HepG2 (cell line): Measurements from ENCODE around the gene UBE2O. TPM values are rescaled to one million over a fixed set of nuclear protein-coding genes. Genes with fewer than 3 reads are reported as not detected.

ENCODE experiments used
- GATA4 ChIP-seq: sonication (generic); IDR thresholded peaks from 2 replicates; pipeline ENCODE4 v1.6.1; 2016; ENCODE audit warnings: antibody characterized with exemption, low read depth, borderline replicate concordance
- HCFC1 ChIP-seq: fragments of 150-350 bp; IDR thresholded peaks from 2 replicates; pipeline ENCODE4 v1.6.1; 2014; ENCODE audit warnings: low read depth, low read length
- HOMEZ ChIP-seq: IDR thresholded peaks from 2 replicates; pipeline ENCODE4 v1.6.1; 2016; ENCODE audit warnings: low read depth
- KAT8 ChIP-seq: IDR thresholded peaks from 2 replicates; pipeline ENCODE4 v1.6.1; 2016; ENCODE audit warnings: missing genetic modification reagents, missing compliant biosample characterization
- PRDM10 ChIP-seq: sonication (generic); formaldehyde crosslinking; IDR thresholded peaks from 2 replicates; pipeline ENCODE4 v1.4.0; 2020; ENCODE audit warnings: low read depth, missing genetic modification reagents
- RARG ChIP-seq: sonication (generic); formaldehyde crosslinking; IDR thresholded peaks from 2 replicates; pipeline ENCODE4 v1.4.0; 2020; ENCODE audit warnings: low read depth, mild to moderate bottlenecking, missing genetic modification reagents
- SMAD1 ChIP-seq: sonication (generic); formaldehyde crosslinking; IDR thresholded peaks from 2 replicates; pipeline ENCODE4 v1.4.0; 2020; ENCODE audit warnings: missing genetic modification reagents, low read depth, mild to moderate bottlenecking, borderline replicate concordance
- ZBTB40 ChIP-seq, 2 experiments: fragments of 450-650 bp in 1 of 2; sonication (generic) in 1 of 2; formaldehyde crosslinking in 1 of 2; IDR thresholded peaks; 2 replicates each; pipeline versions ENCODE4 v1.6.1 to v1.8.0; 2016 to 2022; ENCODE audit warnings: antibody characterized with exemption in 1 of 2, mild to moderate bottlenecking in 1 of 2, missing genetic modification reagents in 1 of 2
- ZC3H4 ChIP-seq: sonication (generic); formaldehyde crosslinking; IDR thresholded peaks from 2 replicates; pipeline ENCODE4 v1.4.0; 2020; ENCODE audit warnings: missing genetic modification reagents, borderline replicate concordance
- ZNF296 ChIP-seq: sonication (generic); formaldehyde crosslinking; conservative IDR thresholded peaks from 2 replicates; pipeline ENCODE4 v1.5.0; 2020; ENCODE audit warnings: mild to moderate bottlenecking, missing genetic modification reagents
- ZNF337 ChIP-seq: sonication (generic); formaldehyde crosslinking; IDR thresholded peaks from 2 replicates; pipeline ENCODE4 v1.5.1; 2020; ENCODE audit warnings: missing genetic modification reagents, low read depth, mild to moderate bottlenecking, borderline replicate concordance
- ZNF501 ChIP-seq: sonication (generic); formaldehyde crosslinking; IDR thresholded peaks from 2 replicates; pipeline ENCODE4 v1.5.1; 2020; ENCODE audit warnings: mild to moderate bottlenecking, moderate library complexity, missing genetic modification reagents
- ZNF652 ChIP-seq: IDR thresholded peaks from 2 replicates; pipeline ENCODE4 v1.6.1; 2016; ENCODE audit warnings: low read depth, borderline replicate concordance
- ZNF674 ChIP-seq: sonication (generic); formaldehyde crosslinking; IDR thresholded peaks from 2 replicates; pipeline ENCODE4 v1.5.0; 2020; ENCODE audit warnings: low read depth, mild to moderate bottlenecking, missing genetic modification reagents
- ZNF75D ChIP-seq: sonication (generic); formaldehyde crosslinking; IDR thresholded peaks from 2 replicates; pipeline ENCODE4 v1.8.1; 2023; ENCODE audit warnings: missing genetic modification reagents, mild to moderate bottlenecking, borderline replicate concordance
- ZNF777 ChIP-seq: sonication (generic); formaldehyde crosslinking; IDR thresholded peaks from 2 replicates; pipeline ENCODE4 v1.4.0; 2020; ENCODE audit warnings: missing genetic modification reagents
- polyA plus RNA-seq, 8 experiments: library from polyadenylated mRNA; depleted of rRNA in 3 of 8; stranded (reverse) in 7 of 8; unstranded in 1 of 8; fragments of >200 nt; fragmentation: Illumina TruSeq in 4 of 8; extraction: Trizol in 4 of 8; gene quantifications; 2 replicates each; pipeline versions ENCODE4 v1.2.1 to v1.2.3, GENCODE V29; 2011 to 2016; ENCODE audit warnings: low read depth in 4 of 8, missing spikeins in 1 of 8, mixed read lengths in 1 of 8; ENCODE audit not compliant: insufficient read depth in 1 of 8
- total RNA-seq, 5 experiments: library from RNA; depleted of rRNA; stranded (reverse); fragments of >200 nt; fragmentation: Illumina TruSeq; extraction: Trizol; gene quantifications; 2 replicates each; pipeline ENCODE4 v1.2.3, GENCODE V29; 2016; ENCODE audit warnings: low read depth in 1 of 5

The UBE2O gene
- total and polyA plus RNA-seq, 2 of the 13 experiments (the other 11 are each of a cell fraction or from before 2014, with no cell fraction given) = 21.5 to 23.5 TPM

- TF ChIP-seq ZNF674 (CRISPR knock-in tag) = no peak
- TF ChIP-seq PRDM10 (CRISPR knock-in tag) = peak; percentile 91
- peak; percentile 72; the same call in 1 of the 2 replicates for TF ChIP-seq GATA4
- no peak for TF ChIP-seq HCFC1
- TF ChIP-seq SMAD1 (CRISPR knock-in tag) = no peak
- TF ChIP-seq RARG (CRISPR knock-in tag) = no peak
- TF ChIP-seq ZBTB40 (IDR thresholded peaks at IDR 0.05) = no peak
- peak; percentile 77 for TF ChIP-seq ZBTB40 (CRISPR knock-in tag; IDR thresholded peaks at IDR 0.05)
- TF ChIP-seq ZNF777 (CRISPR knock-in tag) = no peak
- peak; percentile 60; the same call in 1 of the 2 replicates for TF ChIP-seq ZNF501
- TF ChIP-seq ZC3H4 (CRISPR knock-in tag) = 0 out of 2 replicates have a peak, but pooled peaks have one; percentile 17
- TF ChIP-seq HOMEZ = peak; percentile 75
- no peak for TF ChIP-seq ZNF296 (CRISPR knock-in tag)
- peak; percentile 84 for TF ChIP-seq KAT8 (CRISPR knock-in tag)
- TF ChIP-seq ZNF652 (CRISPR knock-in tag) = peak; percentile 71
- no peak for TF ChIP-seq ZNF337 (CRISPR knock-in tag)
- no peak for TF ChIP-seq ZNF75D
These were observed 46.3 kb upstream of the UBE2O start (continued) for GRCh38 chr17:76499267-76499667.
